GM19452 (cell line): Measurements from ENCODE around the gene THOC6.

Source experiments
- ATAC-seq: cut with Tn5 transposase; IDR thresholded peaks from one replicate; pipeline ENCODE4 v1.9.1; 2021; ENCODE audit not compliant: unreplicated experiment

THOC6 gene

DNA sequence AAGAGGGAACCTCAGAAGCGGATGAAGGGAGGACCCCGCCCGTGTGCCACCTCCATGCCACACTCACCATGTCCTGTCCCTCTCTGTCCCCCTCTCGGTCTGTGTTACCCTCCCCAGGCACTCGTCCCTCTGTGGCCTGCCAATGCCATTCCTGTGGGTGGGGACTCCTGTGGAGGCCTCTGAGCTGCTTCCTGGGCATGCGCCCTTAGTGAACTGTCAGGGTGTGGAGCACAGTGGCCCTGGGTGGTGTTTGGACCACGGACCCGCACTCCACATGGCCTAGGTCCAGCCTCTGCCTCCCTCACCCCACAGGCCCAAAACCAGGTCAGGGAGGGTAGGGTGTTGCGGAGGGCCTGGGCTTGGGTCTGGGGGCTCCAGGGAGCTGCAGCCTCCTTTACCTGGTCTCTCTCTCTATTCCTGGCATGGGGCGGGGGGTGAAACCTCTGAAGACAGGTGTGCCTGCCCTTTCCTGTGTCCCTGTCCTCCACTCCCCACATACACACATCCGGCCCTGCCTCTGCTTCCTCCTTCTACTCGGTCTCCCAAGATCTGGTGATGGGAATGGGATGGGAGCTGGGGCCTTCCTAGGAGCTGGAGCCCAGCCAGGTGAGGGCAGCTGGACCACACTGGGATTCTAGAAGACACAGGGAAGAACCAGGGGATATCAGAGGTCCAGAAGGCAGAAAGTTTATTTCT lies 32.1 kb upstream of the THOC6 start:
- ATAC-seq, result no peak

DNA sequence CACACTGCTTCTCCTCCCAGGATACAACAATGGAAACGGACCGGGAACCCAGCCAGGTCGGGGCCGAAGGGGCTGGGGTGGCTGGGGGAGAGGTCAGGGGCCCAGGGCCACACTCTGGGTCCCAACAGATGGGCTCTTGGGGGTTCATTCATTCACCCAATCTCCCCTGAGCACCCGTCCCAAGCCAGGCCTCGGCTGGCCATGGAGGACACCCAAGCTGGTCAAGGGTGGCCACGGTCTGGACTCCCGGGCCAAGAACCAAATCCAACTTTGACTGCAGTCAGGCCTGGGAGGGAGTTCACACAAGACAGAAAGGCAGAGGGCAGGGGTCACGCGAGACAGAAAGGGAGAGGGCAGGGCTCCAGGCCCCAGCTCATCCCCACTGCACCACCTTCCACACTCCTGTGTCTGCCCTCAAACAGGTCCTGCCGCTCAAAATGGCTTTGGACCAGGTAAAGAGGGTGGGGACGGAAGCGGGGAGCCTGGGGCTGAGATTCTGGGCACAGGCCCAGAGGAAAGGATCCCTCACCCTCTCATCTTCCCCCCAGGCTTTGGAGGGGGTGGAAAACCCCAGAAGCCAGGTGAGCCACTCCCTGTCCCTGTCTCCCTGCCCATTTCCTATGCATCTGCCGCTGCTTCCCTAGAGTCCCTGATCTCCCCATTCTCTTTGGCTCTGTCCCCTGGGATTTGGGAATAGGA lies 31.3 kb upstream of the THOC6 start:
- no peak for ATAC-seq

DNA sequence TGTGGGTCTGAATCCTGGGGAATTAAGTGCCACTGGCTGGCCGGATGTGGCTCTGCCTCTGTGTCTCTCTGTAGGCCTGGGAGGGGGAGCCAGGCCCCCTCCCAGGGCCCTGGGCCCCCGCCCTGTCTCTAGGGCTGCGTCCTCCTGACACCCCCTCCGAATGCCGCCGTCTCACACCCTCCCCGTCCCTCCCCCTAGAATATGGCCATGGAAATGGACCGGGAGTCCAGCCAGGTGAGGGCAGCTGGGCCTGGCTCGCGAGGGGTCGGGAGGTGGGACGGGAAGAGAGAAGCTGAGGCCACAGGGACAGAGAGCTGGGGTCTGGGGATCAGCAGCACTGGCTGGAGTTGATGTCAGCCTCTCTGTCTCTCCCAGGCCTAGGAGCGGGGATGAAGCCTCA lies 27.5 kb upstream of the THOC6 start:
- no peak for ATAC-seq

DNA sequence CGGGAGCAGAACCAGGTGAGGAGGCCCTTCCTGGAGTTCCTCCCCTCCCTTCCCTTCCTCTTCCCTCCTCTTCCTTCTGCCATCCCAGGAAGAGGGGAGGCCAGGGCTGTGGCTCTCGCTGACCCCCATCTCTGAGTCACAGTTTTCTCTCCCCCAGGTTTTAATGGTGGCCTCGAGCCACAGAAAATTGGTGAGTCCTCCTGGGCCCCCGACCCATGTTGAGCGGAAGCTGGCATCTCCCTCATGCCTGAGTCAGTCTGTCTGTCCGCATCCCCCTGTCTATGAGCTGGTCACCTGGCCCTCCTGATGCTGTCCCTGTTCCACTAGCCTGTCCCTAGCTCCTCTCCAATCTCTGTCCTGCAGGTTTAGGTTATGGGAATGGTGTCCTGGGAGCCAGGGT lies 23.9 kb upstream of the THOC6 start:
- no peak for ATAC-seq

DNA sequence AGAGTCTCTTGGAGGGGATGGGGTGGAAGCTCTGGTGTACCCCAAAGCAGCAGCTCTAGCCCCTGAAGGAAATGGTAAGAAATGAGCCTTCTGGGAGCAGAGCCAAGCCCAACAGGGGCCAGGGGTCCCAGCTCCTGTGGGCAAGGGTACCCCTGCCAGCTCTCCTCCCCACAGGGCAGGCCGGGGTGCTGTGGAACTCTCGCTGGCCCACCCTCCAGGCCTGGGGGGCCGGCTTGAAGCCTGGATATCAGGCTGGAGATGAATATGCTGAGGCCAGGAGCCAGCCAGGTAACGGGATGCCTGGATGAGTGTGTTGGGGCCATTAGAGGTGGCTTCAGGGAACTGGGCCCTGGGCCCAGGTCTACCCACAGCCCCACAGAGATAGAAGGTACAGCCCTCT lies 23.3 kb upstream of the THOC6 start:
- no peak for ATAC-seq

DNA sequence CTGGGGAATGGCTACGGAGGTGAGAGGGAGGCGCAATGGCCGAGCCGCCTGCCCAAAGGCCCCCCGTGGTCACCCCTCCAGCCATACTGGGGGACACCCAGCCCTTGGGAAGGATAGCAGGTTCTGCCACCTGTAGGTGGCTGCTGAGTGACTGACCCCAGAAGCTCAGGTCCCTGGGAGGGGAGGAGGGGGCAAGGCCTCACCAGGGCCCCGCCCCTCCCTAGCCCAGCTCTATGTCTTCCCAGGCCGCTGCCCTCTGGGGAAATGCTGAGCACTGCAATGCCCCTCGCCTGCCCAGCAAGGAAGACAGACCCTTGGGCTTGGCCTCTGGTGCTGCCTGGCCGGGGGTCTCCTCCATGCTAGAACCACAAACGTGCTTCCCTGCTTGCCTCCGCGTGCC lies 22.5 kb upstream of the THOC6 start:
- ATAC-seq, result no peak

DNA sequence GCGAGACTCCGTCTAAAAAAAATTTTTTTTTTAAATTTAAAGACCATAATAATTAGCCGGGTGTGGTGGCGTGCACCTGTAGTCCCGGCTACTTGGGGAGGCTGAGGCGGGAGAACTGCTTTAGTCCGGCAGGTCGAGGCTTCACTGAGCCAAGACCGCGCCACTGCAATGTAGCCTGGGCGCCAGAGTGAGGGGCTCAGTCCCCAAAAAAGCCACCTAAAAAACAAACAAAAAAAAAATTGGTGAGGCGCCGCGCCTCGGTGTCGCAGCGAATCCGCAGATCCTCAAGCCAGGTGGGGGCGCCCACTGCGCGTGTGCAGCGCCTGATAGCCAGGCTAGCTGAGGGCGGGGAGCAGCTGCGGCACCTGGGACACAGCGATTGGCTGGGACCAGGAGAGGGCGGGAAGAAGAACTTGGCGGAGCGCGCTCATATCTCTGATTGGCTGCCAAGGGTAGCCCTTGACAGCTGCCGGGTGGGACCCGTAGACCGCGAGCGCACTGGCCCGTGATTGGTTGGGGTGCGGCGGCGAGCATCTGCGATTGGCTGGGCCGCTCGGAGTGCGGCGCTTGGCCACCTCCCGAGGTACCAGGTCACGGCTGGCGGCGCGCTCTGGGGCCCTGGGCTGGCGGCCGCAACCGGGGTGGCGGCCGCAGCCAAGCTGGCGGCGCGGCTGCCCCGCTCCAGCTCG lies 20.1 kb upstream of the THOC6 start:
- ATAC-seq, result peak; percentile 96

DNA sequence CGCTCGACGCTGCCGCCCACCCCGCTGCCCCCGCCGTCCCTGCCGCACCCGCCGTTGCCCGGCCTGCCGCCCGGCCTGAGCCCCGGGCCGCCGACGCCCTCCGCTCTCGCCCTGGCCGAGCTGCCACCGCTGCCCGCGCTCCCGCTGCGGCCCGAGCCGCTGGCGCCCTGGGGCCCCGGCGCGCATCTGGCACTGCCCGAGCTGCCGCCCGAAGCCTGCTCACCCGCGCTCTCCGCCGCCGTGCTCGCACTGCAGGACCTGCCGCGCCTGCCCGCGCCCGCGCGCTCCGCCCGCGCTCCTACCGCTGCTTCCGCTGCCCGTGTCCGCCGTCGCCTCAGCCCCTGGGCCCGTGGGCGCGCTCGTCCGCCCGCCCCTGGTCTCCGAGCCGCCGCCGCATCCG lies 19.5 kb upstream of the THOC6 start:
- no peak for ATAC-seq

DNA sequence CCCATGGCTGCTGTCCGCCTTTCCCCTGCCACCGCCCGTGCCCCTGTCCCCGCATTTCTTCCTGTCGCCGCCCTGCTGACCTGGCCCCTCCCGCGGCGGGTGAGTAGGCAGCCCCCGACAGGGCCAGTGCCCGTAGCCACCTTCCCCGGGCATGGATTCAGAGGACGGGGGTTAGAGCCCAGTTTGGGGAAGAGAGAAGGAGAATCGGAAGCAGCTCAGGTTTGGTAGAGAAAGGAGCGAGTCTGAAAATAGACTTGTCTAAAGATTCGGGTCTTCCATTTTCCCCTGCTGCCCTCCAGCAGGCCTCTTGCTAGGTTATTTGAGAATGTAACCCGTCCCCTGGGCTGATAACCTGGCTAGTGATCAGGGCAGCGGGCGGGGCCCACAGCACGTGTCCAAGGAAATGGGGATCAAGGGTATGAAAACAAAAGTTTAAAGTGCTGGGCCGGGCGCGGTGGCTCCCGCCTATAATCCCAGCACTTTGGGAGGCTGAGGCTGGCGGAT lies 19.0 kb upstream of the THOC6 start:
- ATAC-seq, result no peak

DNA sequence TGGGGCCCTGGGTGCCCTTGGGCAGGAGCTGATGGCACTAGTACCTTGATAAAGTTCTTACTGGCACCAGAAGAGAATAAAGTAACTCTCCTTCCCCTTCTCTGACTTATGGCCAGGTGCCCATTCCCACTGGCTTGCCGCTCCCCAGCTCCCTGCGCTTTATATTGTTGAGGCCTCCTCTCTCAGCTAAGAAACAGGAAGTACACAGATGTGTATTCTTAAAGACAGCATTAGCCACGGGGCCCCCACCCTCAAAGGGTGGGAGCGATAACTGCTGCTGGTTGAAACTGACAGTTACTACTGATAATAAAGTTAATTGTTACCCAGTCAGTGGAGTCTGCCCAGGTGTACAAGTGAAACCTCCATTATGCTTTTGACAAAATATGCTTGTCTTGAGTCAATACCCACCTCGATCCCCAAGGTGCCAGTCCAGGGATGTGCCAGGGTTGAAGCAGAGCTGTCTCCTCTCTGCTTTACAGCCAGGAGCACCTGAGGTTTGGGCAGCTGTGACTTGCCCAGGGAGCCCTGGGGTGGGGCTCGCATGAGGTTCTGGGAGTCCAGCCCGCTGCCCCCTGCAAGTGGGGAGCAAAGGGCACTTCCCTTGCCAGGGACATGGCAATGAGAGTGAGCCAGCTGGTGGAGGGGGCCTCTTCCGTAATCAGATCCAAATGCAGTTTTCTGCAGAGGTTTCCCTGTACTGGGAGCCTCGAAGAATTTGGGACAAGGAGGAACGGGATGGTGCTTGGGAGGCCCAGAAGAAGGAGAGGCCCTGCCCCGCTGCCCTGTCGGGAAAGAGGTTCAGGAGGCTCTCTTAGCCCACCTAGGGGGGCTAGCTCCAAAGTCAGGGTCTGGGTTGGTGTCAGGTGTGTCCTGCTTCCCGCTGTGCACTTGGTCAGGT lies 16.5 kb upstream of the THOC6 start:
- no peak for ATAC-seq

DNA sequence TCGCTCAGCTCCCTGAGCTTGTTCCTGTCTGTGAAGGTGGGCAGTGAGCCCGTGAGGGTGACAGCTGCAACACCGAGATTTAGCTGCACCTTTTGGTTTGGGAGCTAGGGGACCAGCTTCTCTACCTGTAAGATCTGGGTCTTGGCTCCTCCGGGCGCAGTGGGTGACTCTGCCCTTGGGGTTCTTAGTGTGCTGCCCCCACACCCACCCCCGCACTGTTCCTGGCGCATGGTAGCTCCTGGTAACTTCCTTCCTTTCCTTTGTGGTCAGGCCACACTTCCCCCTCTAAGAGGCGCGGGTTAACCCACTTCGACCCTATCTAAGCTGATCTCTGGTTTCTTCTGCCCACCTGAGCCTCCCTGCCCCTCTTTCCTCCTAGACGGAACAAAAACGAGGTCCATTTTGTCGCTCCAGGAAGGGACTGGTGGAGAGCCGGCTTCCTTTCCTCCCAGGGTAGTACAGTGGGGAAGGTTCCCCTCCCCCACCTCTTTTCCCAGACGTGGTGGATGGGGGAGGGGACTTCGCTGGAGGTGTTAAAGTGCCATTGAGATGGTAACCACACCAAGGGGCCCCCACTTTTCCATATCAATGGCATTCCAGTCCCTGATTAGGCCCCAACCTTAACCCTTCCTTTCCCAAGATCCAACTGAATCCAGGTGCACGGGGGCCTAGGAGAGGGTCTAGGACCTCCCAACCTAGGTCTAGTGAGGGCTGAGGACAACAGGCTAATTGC lies 15.7 kb upstream of the THOC6 start:
- ATAC-seq, result no peak

DNA sequence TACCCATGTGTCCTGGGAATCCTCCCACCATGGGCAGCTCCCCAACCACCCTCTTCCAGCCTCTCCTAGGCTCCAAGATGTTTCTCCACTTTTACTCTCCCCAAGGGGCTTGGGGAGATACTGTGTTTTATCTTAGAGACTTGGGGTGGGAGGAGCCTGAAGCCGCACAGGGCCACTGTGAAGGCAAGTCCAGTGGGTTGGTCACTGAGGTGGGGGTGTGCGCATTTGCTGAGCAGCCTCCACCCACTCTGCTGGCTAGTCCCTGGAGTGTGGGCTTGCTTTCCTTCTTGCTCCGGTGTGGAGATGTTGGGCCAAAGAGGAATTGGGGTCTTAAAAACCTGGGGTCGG lies 15.2 kb upstream of the THOC6 start:
- no peak for ATAC-seq

DNA sequence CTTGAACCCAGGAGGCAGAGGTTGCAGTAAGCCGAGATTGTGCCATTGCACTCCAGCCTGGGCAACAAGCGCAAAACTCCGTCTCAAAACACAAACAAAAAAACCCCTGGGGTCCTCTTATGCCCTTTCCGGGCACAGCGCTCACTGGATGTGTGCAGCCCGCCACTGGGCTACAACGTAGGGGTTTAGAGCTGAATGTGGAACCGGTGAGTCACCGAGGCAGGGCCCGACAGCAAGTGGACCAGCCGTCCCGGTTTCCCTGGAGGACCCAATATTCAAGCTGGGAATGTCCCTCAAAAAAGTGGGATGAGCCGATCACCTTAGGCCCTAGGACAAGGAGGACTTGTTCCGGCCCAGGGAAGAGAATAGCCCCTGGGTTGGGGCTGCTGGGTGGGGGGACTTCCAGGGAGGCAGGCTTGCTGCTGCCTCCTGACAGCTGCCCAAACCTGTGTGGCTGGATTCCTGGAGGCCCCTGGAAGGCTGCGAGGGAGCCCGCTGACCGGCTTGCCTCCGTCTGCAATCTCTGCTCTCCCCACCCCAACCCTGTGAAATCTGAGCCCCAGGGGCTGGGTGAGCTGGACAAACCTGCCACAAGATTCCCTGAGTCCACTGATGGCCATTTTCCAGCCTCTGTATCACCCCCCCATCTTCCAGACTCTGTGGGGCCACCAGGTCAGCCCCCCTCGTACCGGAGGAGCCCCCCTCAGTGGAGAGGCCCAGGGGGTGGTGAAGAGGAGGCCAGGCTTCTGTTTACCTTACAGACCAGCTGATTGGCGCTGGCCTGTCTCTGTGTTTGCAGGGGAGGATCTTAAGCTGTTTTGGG lies 14.1 kb upstream of the THOC6 start:
- no peak for ATAC-seq

DNA sequence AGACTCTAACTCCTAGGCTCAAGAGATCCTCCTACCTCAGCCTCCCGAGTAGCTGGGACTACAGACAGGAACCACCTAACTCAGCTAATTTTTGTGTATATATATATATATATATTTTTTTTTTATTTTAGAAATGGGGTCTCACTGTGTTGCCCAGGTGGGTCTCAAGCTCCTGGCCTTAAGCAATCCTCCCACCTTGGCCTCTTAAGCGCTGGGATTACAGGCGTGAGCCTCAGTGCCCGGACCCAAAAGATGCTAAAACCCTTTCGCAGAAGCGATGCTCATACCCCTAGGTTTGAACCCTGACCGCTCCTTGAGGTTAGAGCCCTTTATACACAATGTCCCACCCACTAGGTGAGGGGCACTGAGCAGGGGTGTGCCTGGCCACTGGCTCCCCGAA lies 13.3 kb upstream of the THOC6 start:
- no peak for ATAC-seq

DNA sequence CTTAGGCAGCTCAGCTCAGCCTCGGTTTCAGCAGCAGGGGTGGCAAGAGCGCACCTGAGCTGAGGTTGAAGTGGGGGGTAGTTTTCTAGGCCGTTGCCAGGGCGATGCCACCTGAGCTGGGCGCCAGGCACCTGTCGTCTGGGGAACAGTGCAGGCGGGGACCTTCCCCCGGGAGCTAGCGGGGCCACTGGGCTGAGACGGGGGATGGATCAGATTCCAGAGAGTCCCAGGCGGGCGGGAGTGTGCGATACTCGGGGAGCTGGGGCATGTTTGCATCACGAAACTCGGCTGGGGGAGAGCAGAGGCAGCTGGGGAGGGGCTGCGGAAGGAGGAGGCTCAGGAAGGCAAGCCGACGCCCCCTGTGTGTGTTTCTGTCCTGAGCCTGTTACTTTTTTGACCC lies 11.6 kb upstream of the THOC6 start:
- no peak for ATAC-seq

DNA sequence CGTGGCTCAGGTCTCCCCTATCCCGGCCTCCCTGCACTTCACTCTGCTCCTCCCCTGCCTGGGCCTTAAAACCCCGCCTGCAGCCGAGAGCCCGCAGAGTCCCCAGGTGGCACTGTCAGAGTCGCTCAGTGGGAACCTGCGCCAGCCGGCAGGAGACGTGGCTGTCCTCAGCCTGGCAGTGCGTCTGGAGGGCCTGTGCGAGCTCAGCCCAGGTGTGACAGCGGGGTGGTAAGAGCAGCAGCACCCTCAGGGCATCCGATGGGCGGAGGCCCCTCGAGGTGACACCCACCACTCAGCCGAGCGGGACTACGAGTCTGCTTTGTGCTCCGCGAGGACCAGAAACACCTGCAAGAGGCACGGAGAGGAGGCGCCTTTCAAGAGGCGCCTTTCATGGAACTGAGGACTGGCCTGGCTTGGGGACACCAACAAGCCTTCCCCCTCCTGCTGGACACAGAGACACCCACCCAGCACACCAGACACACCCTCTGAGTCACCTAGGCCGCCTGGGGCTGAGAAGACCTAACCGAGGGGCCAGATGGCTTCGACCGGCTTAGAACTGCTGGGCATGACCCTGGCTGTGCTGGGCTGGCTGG lies 10.9 kb upstream of the THOC6 start, which contains the start of gene CLDN9:
TSS of gene CLDN9 (plus strand) at position 96 of the 593 bp plus-strand sequence. CDS start at position 536, 440 bp downstream.
- no peak for ATAC-seq

DNA sequence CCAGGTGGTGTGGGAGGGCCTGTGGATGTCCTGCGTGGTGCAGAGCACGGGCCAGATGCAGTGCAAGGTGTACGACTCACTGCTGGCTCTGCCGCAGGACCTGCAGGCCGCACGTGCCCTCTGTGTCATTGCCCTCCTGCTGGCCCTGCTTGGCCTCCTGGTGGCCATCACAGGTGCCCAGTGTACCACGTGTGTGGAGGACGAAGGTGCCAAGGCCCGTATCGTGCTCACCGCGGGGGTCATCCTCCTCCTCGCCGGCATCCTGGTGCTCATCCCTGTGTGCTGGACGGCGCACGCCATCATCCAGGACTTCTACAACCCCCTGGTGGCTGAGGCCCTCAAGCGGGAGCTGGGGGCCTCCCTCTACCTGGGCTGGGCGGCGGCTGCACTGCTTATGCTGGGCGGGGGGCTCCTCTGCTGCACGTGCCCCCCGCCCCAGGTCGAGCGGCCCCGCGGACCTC lies 10.3 kb upstream of the THOC6 start:
- ATAC-seq, result no peak

DNA sequence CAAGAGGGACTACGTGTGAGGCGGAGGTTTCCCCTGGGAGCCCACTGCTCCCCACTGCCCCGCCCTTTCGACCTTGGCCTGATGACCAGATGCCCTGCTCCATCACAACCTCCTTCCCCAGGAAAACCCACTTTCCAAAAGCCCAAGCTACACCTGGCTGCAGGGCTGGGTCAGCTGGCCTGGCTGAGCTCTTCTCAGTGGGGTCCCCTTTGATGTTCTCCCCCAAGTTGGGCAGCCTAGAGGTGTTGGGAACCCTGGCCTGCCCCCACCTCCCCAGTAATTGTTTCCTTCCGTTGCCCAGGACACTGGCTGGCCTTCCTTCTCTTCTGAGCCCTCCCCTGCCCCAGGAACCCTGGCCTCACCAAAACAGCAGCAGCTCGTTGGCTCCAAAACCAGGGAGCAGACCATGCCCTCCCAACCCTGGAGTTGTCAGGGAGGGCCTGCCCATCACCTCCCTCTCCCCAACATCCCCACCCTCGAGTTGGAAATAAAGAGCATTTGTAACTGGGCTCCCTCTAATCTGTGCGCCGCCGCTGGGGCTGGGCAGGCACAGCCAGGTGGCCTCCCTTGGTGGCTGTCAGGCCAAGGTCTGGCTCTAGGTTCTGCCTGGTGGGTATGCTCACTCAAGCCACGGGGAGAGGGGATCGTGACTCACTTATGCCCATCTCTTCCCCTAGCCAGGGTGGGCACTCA lies 9.7 kb upstream of the THOC6 start:
- no peak for ATAC-seq
